Heart left ventricle (tissue), 13 donors: Measurements from ENCODE around the gene CDC42SE2.

Experiments
- CTCF ChIP-seq, 12 donors: fragments of 200-600 bp; sonication (generic) in 4 of 12; IDR thresholded peaks; one replicate each; pipeline versions ENCODE4 v1.5.0 to v1.8.0; 2018 to 2022; ENCODE audit warnings: antibody characterized with exemption in 12 of 12, mild to moderate bottlenecking in 5 of 12
- POLR2A ChIP-seq, 2 donors: fragments of 450-650 bp; IDR thresholded peaks; one replicate each; pipeline ENCODE4 v1.6.1; 2017; ENCODE audit warnings: antibody characterized with exemption in 2 of 2, mild to moderate bottlenecking in 2 of 2, moderate library complexity in 2 of 2
- donor health status: ischemic (EF 13 %, LVEDD 7.1; RV severe dilation, severe dysfunction).
- donor health status: DM: no; HTN: yes; CAD: no.
- donor health status: DM: no; HTN: no; CAD: no.
- donor health status: ischemic (EF 25% LVEDD 6.9; RV normal size, moderate dysfunction).
- donor health status: ischemic (EF 25% LVEDD 5.7; RV mildly dilated, moderate dysfunction).
- donor health status: ischemic (EF 35%, LVEDD 5.7; RV mildly dilated, moderate dysfunction).
- donor health status: nonischemic (EF 11% LVEDD 7.7; RV severe dilation, severe dysfunction).
- donor health status: DM: yes; HTN: yes; CAD: no.
- donor health status: PGD.
- donor health status: ischemic (EF 29% LVEDD 5.4; RV normal size, mild dysfunction).
- donor health status: nonischemic (EF 23%, LVEDD 6.1; RV moderate dilation, normal function).

GRCh38 chr5:131329286-131329560 is 65.4 kb downstream of the CDC42SE2 start:
- no peak for TF ChIP-seq CTCF (IDR thresholded peaks at IDR 0.05)
- no peak for TF ChIP-seq POLR2A (IDR thresholded peaks at IDR 0.05)
